Measurements from ENCODE around the gene SHROOM1.

DNA sequence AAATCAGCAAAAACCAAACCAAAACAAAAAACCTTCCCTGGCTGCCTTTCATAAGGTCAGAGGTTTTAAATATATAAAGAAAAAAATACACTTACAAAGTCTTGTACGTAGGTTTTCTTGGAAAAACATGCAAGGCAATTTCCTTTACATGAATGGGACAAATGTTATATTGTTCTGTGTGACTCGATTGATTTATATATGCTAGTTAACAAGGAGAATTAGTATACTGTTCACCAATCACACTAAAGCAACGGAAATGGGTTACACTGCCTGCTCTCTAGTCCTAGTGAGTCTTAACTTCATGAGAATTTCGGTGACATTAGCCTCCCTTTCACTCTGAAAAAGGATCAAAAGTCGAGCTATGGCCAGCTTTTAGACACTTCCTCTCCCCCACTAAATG lies 30.3 kb upstream of the SHROOM1 start:
- TF ChIP-seq, protein P1, sequence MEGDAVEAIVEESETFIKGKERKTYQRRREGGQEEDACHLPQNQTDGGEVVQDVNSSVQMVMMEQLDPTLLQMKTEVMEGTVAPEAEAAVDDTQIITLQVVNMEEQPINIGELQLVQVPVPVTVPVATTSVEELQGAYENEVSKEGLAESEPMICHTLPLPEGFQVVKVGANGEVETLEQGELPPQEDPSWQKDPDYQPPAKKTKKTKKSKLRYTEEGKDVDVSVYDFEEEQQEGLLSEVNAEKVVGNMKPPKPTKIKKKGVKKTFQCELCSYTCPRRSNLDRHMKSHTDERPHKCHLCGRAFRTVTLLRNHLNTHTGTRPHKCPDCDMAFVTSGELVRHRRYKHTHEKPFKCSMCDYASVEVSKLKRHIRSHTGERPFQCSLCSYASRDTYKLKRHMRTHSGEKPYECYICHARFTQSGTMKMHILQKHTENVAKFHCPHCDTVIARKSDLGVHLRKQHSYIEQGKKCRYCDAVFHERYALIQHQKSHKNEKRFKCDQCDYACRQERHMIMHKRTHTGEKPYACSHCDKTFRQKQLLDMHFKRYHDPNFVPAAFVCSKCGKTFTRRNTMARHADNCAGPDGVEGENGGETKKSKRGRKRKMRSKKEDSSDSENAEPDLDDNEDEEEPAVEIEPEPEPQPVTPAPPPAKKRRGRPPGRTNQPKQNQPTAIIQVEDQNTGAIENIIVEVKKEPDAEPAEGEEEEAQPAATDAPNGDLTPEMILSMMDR (IDR thresholded peaks at IDR 0.05): no peak
- TF ChIP-seq EP300 (IDR thresholded peaks at IDR 0.05) (no peak), POLR2A (IDR thresholded peaks at IDR 0.05) (no peak), POLR2AphosphoS5 (IDR thresholded peaks at IDR 0.05) (no peak)

Measured in stomach (tissue), 4 donors.